ENCODE data around the gene TRAF4.
"Not testable (repeated sequence)": the region's sequence is repeated elsewhere in the genome, so short reads cannot be mapped to it uniquely, and the experiment has no call there.

TRAF4 gene

DNA sequence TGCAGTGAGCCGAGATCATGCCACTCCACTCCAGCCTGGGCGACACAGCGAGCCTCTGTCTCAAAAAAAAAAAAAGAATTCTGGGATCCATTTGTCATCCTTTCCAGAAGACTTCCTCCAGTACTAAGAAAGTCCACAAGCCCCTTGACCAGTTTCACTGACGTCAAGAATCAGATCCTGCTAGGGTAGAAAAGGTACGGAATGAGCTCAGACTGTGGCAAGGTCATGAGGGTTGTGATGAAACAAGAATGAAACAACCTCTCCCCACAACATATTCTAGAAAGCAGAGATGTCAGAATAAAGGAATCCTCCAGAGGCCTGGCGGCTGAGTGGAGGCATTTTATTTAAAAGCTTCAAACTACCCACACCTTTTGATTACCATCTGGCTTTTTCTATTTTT is 29.9 kb downstream of the TRAF4 start:
- TF ChIP-seq, protein P1, sequence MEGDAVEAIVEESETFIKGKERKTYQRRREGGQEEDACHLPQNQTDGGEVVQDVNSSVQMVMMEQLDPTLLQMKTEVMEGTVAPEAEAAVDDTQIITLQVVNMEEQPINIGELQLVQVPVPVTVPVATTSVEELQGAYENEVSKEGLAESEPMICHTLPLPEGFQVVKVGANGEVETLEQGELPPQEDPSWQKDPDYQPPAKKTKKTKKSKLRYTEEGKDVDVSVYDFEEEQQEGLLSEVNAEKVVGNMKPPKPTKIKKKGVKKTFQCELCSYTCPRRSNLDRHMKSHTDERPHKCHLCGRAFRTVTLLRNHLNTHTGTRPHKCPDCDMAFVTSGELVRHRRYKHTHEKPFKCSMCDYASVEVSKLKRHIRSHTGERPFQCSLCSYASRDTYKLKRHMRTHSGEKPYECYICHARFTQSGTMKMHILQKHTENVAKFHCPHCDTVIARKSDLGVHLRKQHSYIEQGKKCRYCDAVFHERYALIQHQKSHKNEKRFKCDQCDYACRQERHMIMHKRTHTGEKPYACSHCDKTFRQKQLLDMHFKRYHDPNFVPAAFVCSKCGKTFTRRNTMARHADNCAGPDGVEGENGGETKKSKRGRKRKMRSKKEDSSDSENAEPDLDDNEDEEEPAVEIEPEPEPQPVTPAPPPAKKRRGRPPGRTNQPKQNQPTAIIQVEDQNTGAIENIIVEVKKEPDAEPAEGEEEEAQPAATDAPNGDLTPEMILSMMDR (IDR thresholded peaks at IDR 0.05; ENCODE audit: borderline replicate concordance, insufficient read depth, low read depth, low read length), result no peak
- H3K4me3 ChIP-seq (ENCODE audit: low read depth, low read length), result no peak overlapping the region

DNA sequence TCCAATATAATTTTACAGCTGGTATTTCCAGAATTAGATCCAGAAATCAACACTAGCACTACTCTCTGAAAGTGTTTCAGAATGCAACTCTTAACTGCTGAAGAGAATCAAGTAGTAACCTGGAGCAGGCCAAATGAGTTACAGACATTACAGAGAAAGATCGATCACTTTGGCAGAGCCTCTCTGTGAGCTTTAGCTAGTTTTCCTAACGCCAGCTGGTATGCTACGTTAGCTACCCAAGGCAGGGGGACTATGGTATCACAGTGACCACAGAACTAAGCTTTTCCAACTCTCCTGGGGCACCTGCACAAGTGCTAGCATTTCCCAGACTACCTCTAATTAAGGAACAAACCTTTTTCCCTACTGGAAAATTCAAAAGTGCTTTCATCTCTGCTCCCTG is 30.4 kb downstream of the TRAF4 start:
- TF ChIP-seq, protein P1 (IDR thresholded peaks at IDR 0.05; ENCODE audit: borderline replicate concordance, insufficient read depth, low read depth, low read length), result no peak
- no peak overlapping the region for H3K4me3 ChIP-seq (ENCODE audit: low read depth, low read length)

DNA sequence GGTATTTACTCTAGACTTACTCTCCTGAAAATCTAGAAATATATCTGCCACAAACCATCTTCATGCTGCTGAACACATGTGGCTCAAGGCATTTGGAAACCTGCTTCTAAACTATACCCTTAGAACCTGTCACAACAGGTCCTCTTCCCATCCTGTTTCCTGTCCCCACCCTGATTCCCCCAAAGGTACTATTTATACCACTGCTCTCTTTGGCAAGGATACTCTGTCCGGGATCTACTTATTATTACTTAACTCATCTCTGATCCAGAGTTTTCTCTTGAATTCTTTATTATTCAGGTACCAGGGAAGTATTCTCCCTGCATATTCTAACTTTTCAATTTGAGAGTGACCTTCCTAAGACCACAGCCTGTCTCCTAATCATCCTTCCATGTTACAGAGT is 33.4 kb downstream of the TRAF4 start:
- H3K4me3 ChIP-seq (ENCODE audit: low read depth, low read length), result no peak overlapping the region
- TF ChIP-seq, protein P1 (IDR thresholded peaks at IDR 0.05; ENCODE audit: borderline replicate concordance, insufficient read depth, low read depth, low read length), result no peak

DNA sequence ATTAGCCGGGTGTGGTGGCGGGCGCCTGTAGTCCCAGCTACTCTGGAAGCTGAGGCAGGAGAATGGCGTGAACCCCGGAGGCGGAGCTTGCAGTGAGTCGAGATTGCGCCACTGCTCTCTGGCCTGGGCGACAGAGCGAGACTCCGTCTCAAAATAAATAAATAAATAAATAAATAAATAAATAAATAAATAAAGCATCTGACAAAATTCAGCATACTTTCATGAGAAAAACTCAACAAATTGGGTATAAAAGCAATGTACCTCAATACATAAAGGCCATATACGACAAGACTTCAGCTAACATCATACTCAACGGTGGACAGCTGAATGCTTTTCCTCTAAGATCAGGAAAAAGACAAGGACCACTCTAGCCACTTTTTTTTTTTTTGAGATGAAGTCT is 35.8 kb downstream of the TRAF4 start:
- H3K4me3 ChIP-seq (ENCODE audit: low read depth, low read length), result not testable (repeated sequence)

DNA sequence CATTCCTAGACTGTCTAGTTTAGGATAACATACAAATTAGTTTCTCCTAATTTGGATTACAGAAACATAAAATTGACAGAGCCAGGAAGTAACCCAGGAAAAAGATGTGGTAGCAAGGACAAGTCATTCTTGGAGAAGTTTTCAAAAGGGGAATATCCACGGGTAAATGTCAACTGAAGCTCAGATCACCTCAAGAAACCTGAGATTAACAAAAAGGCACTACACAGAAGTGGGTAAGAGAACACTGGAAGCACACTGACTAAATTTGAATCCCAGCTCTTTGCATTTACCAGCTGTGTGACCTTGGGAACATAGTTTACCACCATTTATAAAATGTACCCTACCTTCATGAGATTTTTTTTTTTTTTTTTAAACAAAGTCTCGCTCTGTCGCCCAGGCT is 39.4 kb downstream of the TRAF4 start:
- TF ChIP-seq, protein P1 (IDR thresholded peaks at IDR 0.05; ENCODE audit: borderline replicate concordance, insufficient read depth, low read depth, low read length), result no peak

DNA sequence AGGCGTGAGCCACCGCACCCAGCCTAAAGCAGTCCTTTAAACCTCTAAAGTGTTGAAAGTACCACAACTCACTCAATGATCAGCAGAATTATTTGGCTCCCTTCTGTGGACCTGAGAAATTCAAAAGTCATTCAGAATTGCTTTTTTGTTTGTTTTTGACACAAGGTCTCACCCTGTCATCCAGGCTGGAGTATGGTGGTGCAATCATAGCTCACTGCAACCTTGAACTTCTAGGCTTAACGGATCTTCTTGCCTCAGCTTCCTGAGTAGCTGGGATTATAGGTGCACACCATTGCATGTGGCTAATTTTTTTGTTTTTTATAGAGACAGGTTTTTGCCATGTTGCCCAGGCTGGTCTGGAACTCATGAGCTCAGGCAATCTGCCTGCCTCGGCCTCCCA is 44.3 kb downstream of the TRAF4 start:
- no peak overlapping the region for H3K4me3 ChIP-seq (ENCODE audit: low read depth, low read length)
- TF ChIP-seq, protein P1 (IDR thresholded peaks at IDR 0.05; ENCODE audit: borderline replicate concordance, insufficient read depth, low read depth, low read length), result no peak

More for the DNA sequence above, 39.4 kb downstream of the TRAF4 start:
- no peak overlapping the region for H3K4me3 ChIP-seq (ENCODE audit: low read depth, low read length)

DNA sequence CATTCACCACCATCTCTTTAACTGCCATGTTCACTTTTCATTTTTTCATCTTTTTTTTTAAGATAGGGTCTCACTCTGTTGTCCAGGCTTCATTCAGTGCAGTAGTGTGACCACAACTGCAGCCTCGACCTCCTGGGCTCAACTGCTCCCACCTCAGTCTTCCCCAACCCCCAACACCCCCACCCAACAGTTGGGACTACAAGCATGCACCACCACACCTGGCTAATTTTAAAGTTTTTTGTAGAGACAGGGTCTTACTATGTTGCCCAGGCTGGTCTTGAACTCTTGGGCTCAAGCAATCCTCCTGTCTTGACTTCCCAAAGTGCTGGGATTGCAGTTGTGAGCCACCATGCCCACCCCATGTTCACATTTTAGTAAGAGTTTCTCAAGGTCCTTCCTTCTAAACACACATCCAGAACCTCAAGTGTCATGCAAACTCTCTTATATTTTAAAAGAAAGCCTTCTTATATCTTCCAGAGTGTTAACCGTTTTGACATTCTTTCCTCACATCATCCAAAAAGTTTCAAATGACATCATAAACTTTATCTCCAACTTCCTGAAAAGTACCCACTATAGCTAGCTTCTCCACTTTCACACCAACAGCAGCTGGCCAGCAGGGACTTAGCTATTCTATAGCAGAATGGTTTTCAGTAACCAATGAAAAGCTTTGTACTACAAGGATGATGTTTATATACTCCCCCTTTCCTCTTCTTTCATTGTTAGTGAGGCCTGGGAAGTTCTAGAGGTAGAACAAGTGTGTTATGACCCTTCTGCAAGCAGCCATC is 49.3 kb downstream of the TRAF4 start:
- no peak overlapping the region for H3K4me3 ChIP-seq (ENCODE audit: low read depth, low read length)
- TF ChIP-seq, protein P1 (IDR thresholded peaks at IDR 0.05; ENCODE audit: borderline replicate concordance, insufficient read depth, low read depth, low read length), result no peak

DNA sequence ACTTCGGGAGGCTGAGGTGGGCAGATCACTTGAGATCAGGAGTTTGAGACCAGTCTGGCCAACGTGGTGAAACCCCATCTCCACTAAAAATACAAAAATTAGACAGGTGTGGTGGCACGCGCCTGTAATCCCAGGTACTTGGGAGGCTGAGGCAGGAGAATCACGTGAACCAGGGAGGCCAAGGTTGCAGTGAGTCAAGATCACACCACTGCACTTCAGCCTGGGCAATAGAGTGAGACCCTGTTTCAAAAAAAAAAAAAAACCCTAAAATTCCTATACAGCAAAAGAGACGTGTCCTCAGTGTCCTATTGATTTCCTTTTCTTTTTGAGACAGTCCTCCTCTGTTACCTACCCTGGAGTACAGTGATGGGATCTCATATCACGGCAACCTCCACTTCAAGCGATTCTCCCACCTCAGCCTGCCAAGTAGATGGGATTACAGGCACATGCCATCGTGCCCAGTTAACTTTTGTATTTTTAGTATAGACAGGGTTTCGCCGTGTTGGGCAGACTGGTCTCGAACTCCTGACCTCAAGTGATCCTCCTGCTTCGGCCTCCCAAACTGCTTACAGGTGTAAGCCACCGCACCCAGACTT is 51.1 kb downstream of the TRAF4 start:
- not testable (repeated sequence) for H3K4me3 ChIP-seq (ENCODE audit: low read depth, low read length)
